HAP-1 (cell line): ENCODE data around the gene FAM200C.

Experiments
- DNase-seq, 2 experiments: peaks; one replicate each; pipeline ENCODE4 v3.0.0-alpha.2; 2016 to 2020; ENCODE audit warnings: low spot score in 2 of 2
- H3K27me3 ChIP-seq: fragments of 250-450 bp; sonication (Bioruptor Pico); 2 replicates; pipeline ENCODE4 v1.5.1; 2020; ENCODE audit warnings: low read depth, mild to moderate bottlenecking, moderate library complexity
- H3K36me3 ChIP-seq: fragments of 250-450 bp; sonication (Bioruptor Pico); replicated peaks from 2 replicates; pipeline ENCODE4 v1.5.1; 2020; ENCODE audit warnings: mild to moderate bottlenecking
- H3K4me1 ChIP-seq: fragments of 250-450 bp; sonication (Bioruptor Pico); 2 replicates; pipeline ENCODE4 v1.5.1; 2020; ENCODE audit warnings: mild to moderate bottlenecking
- H3K4me3 ChIP-seq: fragments of 250-450 bp; sonication (Bioruptor Pico); 2 replicates; pipeline ENCODE4 v1.5.1; 2020; ENCODE audit warnings: mild to moderate bottlenecking, moderate library complexity
- H3K9me3 ChIP-seq: fragments of 250-450 bp; sonication (Bioruptor Pico); 2 replicates; pipeline ENCODE4 v1.5.1; 2020; ENCODE audit warnings: mild to moderate bottlenecking, moderate library complexity
- in situ Hi-C: fragments of 300-500 bp; cut with MboI; formaldehyde crosslinking; loops from 3 replicates; pipeline ENCODE4 v1.14.3; 2020; ENCODE audit warnings: low sequenced_read_pairs, inconsistent platforms, mixed read lengths

Gene FAM200C

GRCh38 chr5:160354666-160355065 is 45.2 kb downstream of the FAM200C start:
- in situ Hi-C loops: no loop called here
- DNase-seq: no peak
- Histone ChIP-seq H3K4me3 (no peak overlapping the region), H3K4me1 (no peaks in the 10 kb centered on the region), H3K27me3 (no peaks in the 10 kb centered on the region), H3K36me3 (no peaks in the 10 kb centered on the region), H3K9me3 (no peaks in the 10 kb centered on the region)

GRCh38 chr5:160353379-160353778 is 46.5 kb downstream of the FAM200C start:
- Histone ChIP-seq H3K9me3 (no peaks in the 10 kb centered on the region), H3K4me1 (no peaks in the 10 kb centered on the region), H3K36me3 (no peaks in the 10 kb centered on the region), H3K4me3 (no peak overlapping the region), H3K27me3 (no peaks in the 10 kb centered on the region)
- in situ Hi-C loops: no loop called here
- no peak for DNase-seq

GRCh38 chr5:160352308-160352707 is 47.5 kb downstream of the FAM200C start:
- no peak for DNase-seq
- Histone ChIP-seq H3K4me1 (no peaks in the 10 kb centered on the region), H3K4me3 (no peak overlapping the region), H3K36me3 (no peaks in the 10 kb centered on the region), H3K27me3 (no peaks in the 10 kb centered on the region), H3K9me3 (no peaks in the 10 kb centered on the region)
- in situ Hi-C loops: no loop called here

- Histone ChIP-seq H3K9me3 (no peaks in the 10 kb centered on the region), H3K4me3 (no peak overlapping the region), H3K4me1 (no peaks in the 10 kb centered on the region), H3K36me3 (no peaks in the 10 kb centered on the region), H3K27me3 (no peaks in the 10 kb centered on the region)
- DNase-seq: no peak
- in situ Hi-C loops: loop anchor here (5.0 to 10.0 kb wide), 2 partner anchors 155 to 328 kb away; no protein-coding TSS in a partner anchor
These were observed 49.9 kb downstream of the FAM200C start for GRCh38 chr5:160349935-160350303.

GRCh38 chr5:160349249-160349934 is 50.5 kb downstream of the FAM200C start:
- Histone ChIP-seq H3K27me3 (no peaks in the 10 kb centered on the region), H3K9me3 (no peaks in the 10 kb centered on the region), H3K4me1 (no peaks in the 10 kb centered on the region), H3K4me3 (no peak overlapping the region), H3K36me3 (no peaks in the 10 kb centered on the region)
- in situ Hi-C loops: loop anchor here (5.0 to 10.0 kb wide), 2 partner anchors 155 to 327 kb away; no protein-coding TSS in a partner anchor
- no peak for DNase-seq

- no peak overlapping the region for H3K4me3 ChIP-seq
- no peaks in the 10 kb centered on the region for H3K27me3 ChIP-seq
- H3K4me1 ChIP-seq: no peaks in the 10 kb centered on the region
- in situ Hi-C loops: loop anchor here (5.0 to 10.0 kb wide), 2 partner anchors 153 to 326 kb away; no protein-coding TSS in a partner anchor
- no peak for DNase-seq
- H3K36me3 ChIP-seq: no peaks in the 10 kb centered on the region
- H3K9me3 ChIP-seq: no peaks in the 10 kb centered on the region
These were observed 51.8 kb downstream of the FAM200C start for GRCh38 chr5:160348080-160348479.

- Histone ChIP-seq H3K4me1 (no peaks in the 10 kb centered on the region), H3K36me3 (no peaks in the 10 kb centered on the region), H3K9me3 (no peaks in the 10 kb centered on the region), H3K27me3 (no peaks in the 10 kb centered on the region), H3K4me3 (no peak overlapping the region)
- in situ Hi-C loops: loop anchor here (5.0 to 10.0 kb wide), 2 partner anchors 153 to 325 kb away; no protein-coding TSS in a partner anchor
- DNase-seq: no peak
These were observed 52.4 kb downstream of the FAM200C start for GRCh38 chr5:160347448-160347847.
